NCI-H526 (cell line): ENCODE results near the gene NUP205.

Experiments
- DNase-seq, 2 experiments: peaks; one replicate each; lab custom pipeline; 2025; lab: John Stamatoyannopoulos, UW

Gene NUP205

GRCh38 chr7:135557455-135558336, at the start of gene NUP205:
TSS of gene NUP205 (plus strand) at chr7:135557917. CDS start at chr7:135557945, 28 bp downstream.
- peak; percentile 90 to 93 for DNase-seq

- peak; percentile 43 to 66 for DNase-seq
Measured at GRCh38 chr7:135508883-135509588, 48.7 kb upstream of the NUP205 start.

GRCh38 chr7:135509589-135509838, 48.2 kb upstream of the NUP205 start:
- no peak for DNase-seq

- DNase-seq: peak; percentile 97 to 99
Measured at GRCh38 chr7:135509839-135510591, 47.7 kb upstream of the NUP205 start, which contains the start of gene CNOT4. TSS of gene CNOT4 (minus strand) at chr7:135510102. CDS start at chr7:135438331, 71,771 bp downstream.

- DNase-seq: peak; percentile 39 to 60
Measured at GRCh38 chr7:135510592-135511183, 47.0 kb upstream of the NUP205 start.

- DNase-seq: peak; percentile 60 to 88
Measured at GRCh38 chr7:135512135-135512887, 45.4 kb upstream of the NUP205 start.

GRCh38 chr7:135514856-135515255, 42.9 kb upstream of the NUP205 start:
- DNase-seq: no peak

- no peak for DNase-seq
Measured at GRCh38 chr7:135517060-135517459, 40.7 kb upstream of the NUP205 start.

GRCh38 chr7:135518748-135519147, 39.0 kb upstream of the NUP205 start:
- no peak for DNase-seq

- DNase-seq: peak in 1 of 2 experiments; percentile 57
Measured at GRCh38 chr7:135519233-135519688, 38.5 kb upstream of the NUP205 start.

- DNase-seq: no peak
Measured at GRCh38 chr7:135519871-135520270, 37.8 kb upstream of the NUP205 start.

GRCh38 chr7:135522509-135522908, 35.2 kb upstream of the NUP205 start:
- DNase-seq: no peak

GRCh38 chr7:135523146-135523545, 34.6 kb upstream of the NUP205 start:
- DNase-seq: no peak

- no peak for DNase-seq
Measured at GRCh38 chr7:135525426-135525825, 32.3 kb upstream of the NUP205 start.

GRCh38 chr7:135527025-135527424, 30.7 kb upstream of the NUP205 start:
- no peak for DNase-seq

- no peak for DNase-seq
Measured at GRCh38 chr7:135536150-135536549, 21.6 kb upstream of the NUP205 start.

GRCh38 chr7:135537453-135537852, 20.3 kb upstream of the NUP205 start:
- no peak for DNase-seq

GRCh38 chr7:135537905-135538304, 19.8 kb upstream of the NUP205 start:
- no peak for DNase-seq

- no peak for DNase-seq
Measured at GRCh38 chr7:135538376-135538775, 19.3 kb upstream of the NUP205 start.

- DNase-seq: no peak
Measured at GRCh38 chr7:135539629-135540028, 18.1 kb upstream of the NUP205 start.

GRCh38 chr7:135541029-135541428, 16.7 kb upstream of the NUP205 start:
- DNase-seq: no peak
